GM19240 (cell line): ENCODE measurements around the gene HUNK.

Experiments used
- DNase-seq: peaks from one replicate; pipeline ENCODE4 v3.0.0; 2011; ENCODE audit warnings: low spot score; ENCODE audit not compliant: insufficient read length

The HUNK gene

DNA sequence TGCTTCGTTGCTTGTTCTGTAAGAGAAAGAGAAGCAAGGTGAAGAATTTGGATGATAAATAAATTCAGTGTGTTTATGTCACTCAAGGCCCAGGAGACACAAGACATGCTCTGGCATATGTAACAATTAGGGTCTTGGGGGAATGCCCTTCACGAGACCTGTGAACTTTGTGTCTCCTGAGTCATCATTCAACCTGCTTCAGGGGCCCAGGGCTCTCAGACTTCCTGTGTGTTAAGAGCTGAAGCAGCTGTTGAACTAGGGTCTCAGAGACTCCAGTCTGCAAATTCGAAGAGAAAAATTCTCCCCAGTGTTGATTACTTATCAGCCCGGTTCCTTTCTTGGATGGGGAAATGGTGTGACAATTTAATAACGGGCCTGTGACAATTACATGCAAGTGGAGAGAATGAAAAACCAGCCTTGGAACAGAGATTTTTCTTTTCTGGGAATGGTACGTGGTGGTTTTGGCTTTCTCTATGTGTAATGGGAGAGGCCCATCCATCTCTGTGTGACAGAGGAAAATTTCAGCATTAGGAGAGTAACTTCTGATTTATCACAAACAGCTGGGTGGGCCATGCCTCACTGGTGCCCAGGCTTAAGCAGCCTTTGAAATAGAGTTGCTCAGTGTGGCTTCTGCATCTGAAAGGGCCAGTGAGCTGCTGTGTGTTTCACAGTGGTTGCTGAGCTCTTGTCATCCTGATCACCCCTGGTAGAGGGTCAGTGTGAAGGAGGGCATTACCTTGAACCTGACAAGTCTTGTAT is 22.4 kb downstream of the HUNK start:
- no peak for DNase-seq

- no peak for DNase-seq
Observed at GRCh38 chr21:31896019-31896418, 23.2 kb downstream of the HUNK start.

- DNase-seq, result no peak
Observed at GRCh38 chr21:31897311-31897710, 24.5 kb downstream of the HUNK start.

DNA sequence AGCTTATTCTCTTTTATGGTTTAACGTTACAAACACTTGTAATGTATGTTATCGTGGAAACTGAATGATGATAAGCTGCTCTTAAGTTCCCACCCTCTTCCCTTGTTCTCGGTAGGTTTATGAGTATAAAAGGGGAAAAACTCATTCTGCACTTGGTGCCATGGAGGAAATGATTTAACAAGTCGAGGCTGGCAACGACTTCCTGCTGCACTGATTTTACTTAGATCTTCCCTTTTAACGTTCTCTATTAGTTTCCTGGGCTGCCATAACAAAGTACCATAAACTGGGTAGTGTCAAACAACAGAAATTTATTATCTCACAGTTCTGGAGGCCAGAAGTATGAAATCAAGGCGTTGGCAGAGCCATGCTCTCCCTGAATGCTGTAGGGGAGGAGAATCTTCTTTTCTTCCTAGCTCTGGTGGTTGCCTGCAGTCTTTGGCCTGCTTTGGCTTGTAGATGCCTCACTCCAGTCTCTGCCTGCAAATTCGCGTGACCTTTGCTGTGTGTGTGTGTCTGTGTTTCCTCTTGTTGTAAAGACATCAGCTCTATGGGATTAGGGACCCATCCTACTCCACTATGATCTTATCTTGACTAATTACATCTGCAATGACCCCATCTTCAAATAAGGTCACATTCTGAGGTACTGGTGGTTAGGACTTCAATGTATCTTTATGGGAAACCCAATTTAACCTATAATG is 26.3 kb downstream of the HUNK start:
- no peak for DNase-seq

DNA sequence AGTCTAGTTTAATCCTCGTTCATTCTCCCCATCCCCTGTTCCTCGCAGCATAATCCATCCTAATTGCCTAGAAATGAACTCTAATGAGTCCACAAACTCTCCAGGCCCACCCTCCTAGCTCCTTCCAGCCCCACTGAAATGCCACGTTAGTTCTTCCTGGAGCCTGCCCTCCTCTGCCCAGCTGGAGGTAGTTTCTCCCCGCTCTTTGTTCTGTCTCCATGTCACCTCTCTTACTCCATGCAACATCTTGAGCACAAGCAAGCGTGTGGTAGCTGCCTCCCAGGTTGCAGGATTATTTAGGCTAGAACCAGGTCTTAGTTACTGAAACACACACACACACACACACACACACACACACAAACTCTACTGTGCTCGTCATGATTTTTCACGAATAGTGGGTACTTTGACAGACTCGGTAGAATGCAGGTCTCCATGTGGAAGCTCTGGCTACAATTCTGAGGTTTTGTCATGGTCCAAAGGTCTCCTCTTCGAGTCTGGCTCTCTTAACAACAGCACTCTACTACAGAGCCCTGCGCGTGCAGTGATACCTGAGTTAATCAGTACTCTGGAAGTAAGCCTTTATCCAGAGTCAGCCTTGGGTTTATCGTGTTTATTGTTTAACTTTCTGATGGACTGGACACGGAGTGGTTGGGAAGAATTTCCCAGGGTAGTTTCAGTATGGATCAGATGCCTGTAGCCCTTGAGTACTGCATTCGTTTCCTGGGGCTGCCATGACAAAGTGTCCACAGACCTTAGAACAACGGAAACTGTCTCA is 27.5 kb downstream of the HUNK start:
- DNase-seq, result no peak

DNA sequence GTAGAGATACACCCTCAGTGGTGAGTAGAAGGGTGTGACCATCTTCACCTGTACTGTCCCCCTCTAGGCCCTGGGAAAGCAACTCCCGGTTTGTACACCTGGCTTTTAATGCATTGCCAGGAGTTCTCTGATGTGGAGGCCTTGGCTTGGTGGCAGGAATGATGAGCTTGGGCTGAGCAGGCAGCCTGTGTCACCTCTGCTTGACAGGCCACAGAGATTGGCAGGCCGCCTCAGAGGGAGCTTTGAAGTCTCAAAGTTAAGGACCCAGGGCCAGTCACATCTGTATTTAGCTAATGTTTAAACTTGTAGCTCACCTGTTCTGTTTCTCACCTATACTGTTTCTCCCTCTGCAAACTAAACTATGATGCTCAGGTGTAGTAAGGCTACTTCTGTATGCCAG is 28.5 kb downstream of the HUNK start:
- DNase-seq, result no peak

DNA sequence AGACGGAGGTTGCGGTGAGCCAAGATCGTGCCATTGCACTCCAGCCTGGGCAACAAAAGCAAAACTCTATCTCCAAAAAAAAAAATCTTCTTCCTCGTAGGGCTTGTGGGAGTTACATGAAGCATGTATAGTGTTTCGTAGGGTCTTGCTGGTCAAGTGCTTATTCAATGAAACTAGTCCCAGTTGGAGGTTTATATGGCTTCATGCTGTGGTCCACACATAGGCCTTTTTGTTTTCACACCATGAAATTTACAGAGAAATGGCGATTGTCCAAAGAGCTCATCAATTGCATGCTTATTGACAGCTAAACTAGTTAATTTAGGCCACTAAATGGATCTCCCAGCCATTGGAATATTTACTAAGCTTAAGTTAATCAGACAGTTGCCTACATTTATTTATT is 29.6 kb downstream of the HUNK start:
- DNase-seq, result no peak

- no peak for DNase-seq
Observed at GRCh38 chr21:31903896-31904295, 31.1 kb downstream of the HUNK start.

- no peak for DNase-seq
Observed at GRCh38 chr21:31905503-31906451, 33.0 kb downstream of the HUNK start.

DNA sequence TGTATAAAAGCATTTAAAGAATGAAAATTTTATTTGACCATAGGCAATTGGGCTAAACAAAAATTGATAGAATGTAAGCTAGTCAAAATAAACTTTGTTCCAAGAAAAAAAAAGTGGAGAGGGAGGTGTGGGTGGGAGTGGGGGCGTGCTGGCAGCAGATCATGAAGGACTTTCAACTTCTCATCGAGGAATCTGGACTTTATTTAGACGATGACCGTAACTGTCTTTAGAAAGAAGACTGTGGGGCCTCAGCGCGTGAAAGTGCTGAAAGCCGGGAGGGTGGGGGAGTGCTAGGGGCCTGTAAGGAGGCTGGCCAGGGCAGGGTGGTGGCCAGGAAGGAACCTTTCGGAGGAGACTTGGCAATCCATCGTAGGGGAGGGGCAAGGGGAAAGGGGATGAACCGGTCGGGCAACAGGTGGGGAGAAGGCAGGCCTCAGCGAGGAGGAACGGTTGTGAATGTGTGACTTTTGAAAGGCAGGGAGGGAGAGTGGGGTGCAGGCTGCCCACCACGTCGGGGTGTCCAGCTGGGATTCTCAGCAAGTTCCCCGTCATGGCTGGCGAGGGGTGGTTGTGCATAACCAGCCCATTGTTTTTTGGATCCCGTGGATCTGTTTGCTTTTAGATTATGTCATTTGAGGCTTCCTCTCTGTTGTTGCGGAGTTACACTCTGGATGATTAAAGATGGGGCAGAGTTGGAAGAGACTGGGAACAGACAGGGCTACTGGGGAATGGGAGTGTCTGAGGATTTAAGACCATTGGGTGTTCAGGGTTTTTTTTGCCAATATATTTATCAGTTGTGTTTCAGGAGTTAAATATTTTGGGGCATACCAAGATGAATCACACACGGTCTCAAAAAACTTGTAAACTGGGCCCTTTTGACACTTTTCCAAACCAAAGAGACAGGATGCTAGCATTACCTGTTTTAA is 35.5 kb downstream of the HUNK start:
- DNase-seq, result no peak

- DNase-seq, result no peak
Observed at GRCh38 chr21:31909153-31910073, 36.6 kb downstream of the HUNK start.

GRCh38 chr21:31910074-31910470 is 37.3 kb downstream of the HUNK start:
- DNase-seq, result no peak

GRCh38 chr21:31911138-31911907 is 38.5 kb downstream of the HUNK start:
- DNase-seq, result no peak

DNA sequence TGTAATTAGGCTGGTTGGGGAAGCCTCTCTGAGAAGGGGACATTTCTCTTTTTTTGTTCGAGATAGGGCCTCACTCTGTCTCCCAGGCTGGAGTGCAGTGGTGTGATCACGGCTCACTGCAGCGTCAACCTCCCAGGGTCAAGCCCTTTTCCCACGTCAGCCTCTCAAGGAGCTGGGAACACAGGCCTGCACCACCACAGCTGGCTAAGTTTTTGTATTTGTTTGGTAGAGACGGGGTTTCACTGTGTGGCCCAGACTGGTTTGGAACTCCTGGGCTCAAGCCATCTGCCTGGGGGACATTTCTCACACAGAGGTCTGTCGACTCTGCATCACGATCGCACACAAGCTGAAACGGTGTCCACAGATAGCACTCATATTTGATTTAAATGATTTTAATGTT is 39.7 kb downstream of the HUNK start:
- no peak for DNase-seq

- DNase-seq, result no peak
Observed at GRCh38 chr21:31913182-31913608, 40.4 kb downstream of the HUNK start.

- DNase-seq, result no peak
Observed at GRCh38 chr21:31914472-31914871, 41.7 kb downstream of the HUNK start.

DNA sequence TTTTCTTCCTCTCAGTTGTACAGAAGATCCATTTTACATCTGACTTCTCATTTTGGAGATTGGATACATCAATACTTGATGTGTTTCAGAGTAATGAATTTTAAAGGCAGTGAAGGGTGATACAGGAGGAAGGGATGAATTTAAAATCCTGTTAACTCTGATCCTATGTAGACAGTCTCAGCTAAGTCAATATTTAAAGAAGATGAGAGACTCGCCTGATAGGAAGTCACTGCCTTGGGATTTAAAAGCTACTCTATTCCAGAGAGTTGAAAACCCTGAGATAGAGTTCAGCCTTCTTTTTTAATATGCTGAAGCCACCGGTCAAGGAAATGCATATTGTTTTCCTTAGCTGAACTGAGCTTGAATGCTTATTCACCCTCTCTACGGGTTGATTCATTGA is 42.7 kb downstream of the HUNK start:
- no peak for DNase-seq

DNA sequence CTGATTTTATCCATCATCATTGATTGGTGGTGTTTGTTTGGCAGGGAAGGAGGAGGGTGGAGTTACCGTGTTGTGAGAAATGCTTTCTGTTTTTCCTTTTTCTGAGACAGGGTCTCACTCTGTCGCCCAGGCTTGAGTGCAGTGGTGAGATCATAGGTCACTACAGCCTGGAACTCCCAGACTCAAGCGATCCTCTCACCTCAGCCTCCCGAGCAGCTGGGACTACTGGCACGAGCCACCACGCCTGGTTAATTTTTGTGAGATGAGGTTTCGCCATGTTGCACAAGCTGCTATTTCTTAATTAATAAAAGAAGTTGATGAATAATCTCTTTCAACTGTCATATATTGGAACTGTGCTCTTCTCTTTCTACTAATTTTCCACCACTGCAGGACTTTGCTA is 44.3 kb downstream of the HUNK start:
- no peak for DNase-seq
